Measurements from ENCODE around the gene SLC26A1. TPM values are rescaled to one million over a fixed set of nuclear protein-coding genes. Genes with fewer than 3 reads are reported as not detected.

Gene SLC26A1
- total RNA-seq, 2 donors from 2014 or later = 0.27 to 0.34 TPM

- no peaks in the 10 kb centered on the region for H3K9me3 ChIP-seq
- no peaks in the 10 kb centered on the region for H3K27me3 ChIP-seq (replicated peaks; ENCODE audit: insufficient read depth)
- peak within 1 kb of the TSS; percentile 40 to 49 for H3K4me3 ChIP-seq
- peaks cover 8% of the 10 kb centered on the region for H3K4me1 ChIP-seq (replicated peaks)
- no peaks in the 10 kb centered on the region for H3K36me3 ChIP-seq
- intact Hi-C loops (cut with DNase I) = loop anchor here (2.0 kb wide), 1 partner anchor 336 kb away; the partner anchor contains the start of gene UVSSA
- no peak for TF ChIP-seq CTCF (IDR thresholded peaks at IDR 0.05)
- no peak for TF ChIP-seq POLR2A (IDR thresholded peaks at IDR 0.05)
- no peak for TF ChIP-seq POLR2AphosphoS5 (IDR thresholded peaks at IDR 0.05)
- 0% methylated on average over 6 of the region's 89 CpGs for WGBS
- DNase-seq (ENCODE audit: low spot score) = peak; percentile 92
- H3K27ac ChIP-seq = peak within 1 kb of the TSS; percentile 51 to 68
Measured at GRCh38 chr4:1011022-1011665, 17.9 kb upstream of the SLC26A1 start, which contains the start of gene FGFRL1. TSS of gene FGFRL1 (plus strand) at chr4:1011626. CDS start at chr4:1012486, 860 bp downstream.

DNA sequence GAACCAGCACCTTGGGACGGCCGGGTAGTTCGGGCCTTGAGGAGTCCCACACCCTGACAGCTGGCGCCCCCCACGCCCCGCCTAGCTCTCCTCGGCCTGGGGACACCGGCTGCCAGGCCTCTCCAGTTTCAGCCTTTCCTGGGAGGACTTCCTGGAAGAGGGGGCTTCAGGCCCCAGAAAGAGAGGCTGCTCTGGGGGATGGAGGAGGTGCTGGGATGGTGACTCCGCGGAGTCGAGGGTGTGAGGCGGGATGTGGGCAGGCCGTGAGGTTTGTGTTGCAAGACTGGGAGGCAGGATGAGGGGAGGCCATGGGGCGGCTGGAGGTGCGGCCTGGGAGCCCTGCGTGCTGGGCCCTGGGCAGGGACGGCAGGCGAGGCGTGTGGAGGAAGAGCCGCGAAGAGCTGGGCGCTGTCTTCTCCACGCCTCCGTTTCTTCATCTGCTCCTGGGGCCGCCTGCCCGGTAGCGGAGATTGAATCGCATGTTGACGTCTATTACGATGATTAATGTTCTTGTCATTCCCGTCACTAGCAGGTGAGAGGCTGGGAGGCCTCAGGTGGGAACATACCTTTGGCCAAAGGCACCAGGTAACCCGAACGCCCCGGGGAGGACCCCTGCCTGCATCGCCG, 17.3 kb upstream of the SLC26A1 start:
- peak; percentile 68 for DNase-seq (ENCODE audit: low spot score)
- H3K27ac ChIP-seq = peak overlapping the region; percentile 51 to 68
- peak overlapping the region; percentile 37 to 40 for H3K4me3 ChIP-seq
- under 1% methylated on average over 30 of the region's 36 CpGs for WGBS
- H3K36me3 ChIP-seq = no peaks in the 10 kb centered on the region
- intact Hi-C loops (cut with DNase I) = loop anchor here (2.0 kb wide), 1 partner anchor 336 kb away; the partner anchor contains the start of gene UVSSA
- H3K27me3 ChIP-seq (replicated peaks; ENCODE audit: insufficient read depth) = no peaks in the 10 kb centered on the region
- peaks cover 8% of the 10 kb centered on the region for H3K4me1 ChIP-seq (replicated peaks)
- no peaks in the 10 kb centered on the region for H3K9me3 ChIP-seq
- TF ChIP-seq POLR2A (IDR thresholded peaks at IDR 0.05) (peak; percentile 35), CTCF (IDR thresholded peaks at IDR 0.05) (no peak), POLR2AphosphoS5 (IDR thresholded peaks at IDR 0.05) (peak; percentile 70)

GRCh38 chr4:1009542-1010394, 16.6 kb upstream of the SLC26A1 start:
- H3K4me1 ChIP-seq (replicated peaks) = peaks cover 8% of the 10 kb centered on the region
- H3K27me3 ChIP-seq (replicated peaks; ENCODE audit: insufficient read depth) = no peaks in the 10 kb centered on the region
- peak; percentile 61 for DNase-seq (ENCODE audit: low spot score)
- peak; percentile 10 for TF ChIP-seq POLR2AphosphoS5 (IDR thresholded peaks at IDR 0.05)
- peak; percentile 59 for TF ChIP-seq POLR2A (IDR thresholded peaks at IDR 0.05)
- TF ChIP-seq CTCF (IDR thresholded peaks at IDR 0.05) = peak in 2 of 4 experiments; percentile 23 to 26
- intact Hi-C loops (cut with DNase I) = loop anchor here (2.0 kb wide), 1 partner anchor 337 kb away; the partner anchor contains the start of gene UVSSA
- H3K9me3 ChIP-seq = no peaks in the 10 kb centered on the region
- H3K36me3 ChIP-seq = no peaks in the 10 kb centered on the region
- WGBS = under 1% methylated on average over 47 of the region's 109 CpGs
- H3K27ac ChIP-seq = peak overlapping the region; percentile 63 to 68
- peak overlapping the region; percentile 52 to 61 for H3K4me3 ChIP-seq

DNA sequence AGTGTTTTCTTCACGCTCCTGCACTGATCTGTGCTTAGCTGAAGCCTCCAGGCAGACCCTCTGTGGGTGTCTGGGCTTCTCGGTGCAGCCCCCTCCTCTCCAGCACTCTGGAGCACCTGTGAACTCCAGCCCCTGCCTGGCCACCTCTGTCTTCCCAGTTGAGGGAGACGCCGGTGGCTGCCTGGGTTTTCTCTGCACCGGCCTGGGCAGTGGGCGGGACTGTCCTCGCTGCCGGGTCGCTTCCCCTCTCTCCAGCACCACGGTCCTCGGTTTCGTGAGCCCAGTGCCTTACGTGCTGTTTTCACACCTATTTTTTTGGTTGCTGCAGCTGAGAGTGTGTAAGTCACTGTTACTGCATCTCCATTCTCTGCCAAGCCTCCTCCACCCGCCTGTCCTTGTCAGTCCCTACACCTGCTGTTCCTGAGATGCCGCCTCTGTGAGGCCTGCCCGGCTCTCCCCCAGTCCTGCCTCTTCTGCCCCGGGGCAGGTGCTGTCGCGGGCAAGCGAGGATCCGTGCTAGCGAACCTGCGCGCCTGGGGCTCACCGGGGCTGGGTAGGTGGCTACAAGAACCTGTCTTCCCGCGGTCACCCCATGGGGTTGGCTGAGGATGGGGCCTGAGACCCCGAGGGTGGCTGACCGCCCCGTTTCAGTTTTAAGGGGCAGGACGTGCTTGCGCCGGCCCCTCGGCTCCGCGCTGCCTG, 15.8 kb upstream of the SLC26A1 start:
- no peak for TF ChIP-seq POLR2AphosphoS5 (IDR thresholded peaks at IDR 0.05)
- no peak for TF ChIP-seq CTCF (IDR thresholded peaks at IDR 0.05)
- TF ChIP-seq POLR2A (IDR thresholded peaks at IDR 0.05) = no peak
- DNase-seq (ENCODE audit: low spot score) = no peak
- Histone ChIP-seq H3K4me1 (replicated peaks) (peaks cover 8% of the 10 kb centered on the region), H3K36me3 (no peaks in the 10 kb centered on the region), H3K9me3 (no peaks in the 10 kb centered on the region), H3K27me3 (replicated peaks; ENCODE audit: insufficient read depth) (peaks cover 6% of the 10 kb centered on the region), H3K4me3 (peak overlapping the region; percentile 52 to 61), H3K27ac (peak overlapping the region; percentile 63 to 65)
- intact Hi-C loops (cut with DNase I) = no loop called here
- 4% methylated on average over 36 of the region's 36 CpGs for WGBS
